GM12878 (cell line): ENCODE results near the gene MAP1LC3A. TPM values are rescaled to one million over a fixed set of nuclear protein-coding genes. Genes with fewer than 3 reads are reported as not detected.

Source experiments
- ATAC-seq: fragments of 200-7000 bp; cut with Tn5 transposase; 3 replicates; pipeline ENCODE4 v1.9.1; 2020; ENCODE audit warnings: mild to moderate bottlenecking, moderate library complexity
- BruUV-seq: library from RNA; stranded (reverse); fragments of 400-500 nt; replicated peaks from 2 replicates; lab custom pipeline; 2021; lab: Mats Ljungman, UMichigan
- CTCF ChIA-PET: fragments of 300-600 bp; sonication (Branson Sonifier 250); formaldehyde crosslinking; extraction: SDS; loops from one replicate; lab custom pipeline; 2021; ENCODE audit warnings: inconsistent platforms; lab: Yijun Ruan, JAX
- POLR2A ChIA-PET: fragments of 350-600 bp; formaldehyde crosslinking; extraction: SDS; loops from one replicate; lab custom pipeline; 2021; ENCODE audit warnings: inconsistent platforms; lab: Charles Lee
- RAD21 ChIA-PET: fragments of 300-600 bp; sonication (Branson Sonifier 250); formaldehyde crosslinking; loops from one replicate; lab custom pipeline; 2023; ENCODE audit warnings: antibody characterized with exemption; ENCODE audit not compliant: unreplicated experiment; lab: Charles Lee
- SMC1A ChIA-PET: fragments of 300-600 bp; sonication (Branson Sonifier 250); formaldehyde crosslinking; loops from one replicate; lab custom pipeline; 2023; ENCODE audit not compliant: unreplicated experiment, uncharacterized antibody; lab: Charles Lee
- DNase-seq: peaks from one replicate; pipeline ENCODE4 v3.0.0-alpha.2; 2011; ENCODE audit warnings: low read depth, low spot score
- FAIRE-seq: peaks from 3 replicates; lab custom pipeline; 2011; peaks lifted over from hg19 to GRCh38; lab: Jason Lieb, UNC
- H2AFZ ChIP-seq: 2 replicates; pipeline ENCODE4 v1.6.0; 2011; ENCODE audit warnings: low read depth, low read length, control low read depth; ENCODE audit not compliant: control insufficient read depth
- H3K27ac ChIP-seq: 2 replicates; pipeline ENCODE4 v1.5.1; 2011; ENCODE audit warnings: control low read depth; ENCODE audit not compliant: control insufficient read depth, insufficient read depth
- H3K27me3 ChIP-seq, 2 experiments: replicated peaks in 1 of 2; 2 replicates each; pipeline versions ENCODE4 v1.6.0 to v1.6.1; 2011; ENCODE audit warnings: low read length in 1 of 2; ENCODE audit not compliant: control insufficient read depth in 2 of 2, insufficient read depth in 2 of 2
- H3K36me3 ChIP-seq, 2 experiments: 2 replicates each; pipeline ENCODE4 v1.5.1; 2011; ENCODE audit warnings: low read length in 1 of 2; ENCODE audit not compliant: control insufficient read depth in 2 of 2, insufficient read depth in 2 of 2
- H3K4me1 ChIP-seq: 2 replicates; pipeline ENCODE4 v1.6.1; 2011; ENCODE audit warnings: mild to moderate bottlenecking, low read length, moderate library complexity, mixed read lengths; ENCODE audit not compliant: control insufficient read depth, insufficient read depth
- H3K4me2 ChIP-seq: 2 replicates; pipeline ENCODE4 v1.6.0; 2011; ENCODE audit warnings: control low read depth; ENCODE audit not compliant: control insufficient read depth, insufficient read depth
- H3K4me3 ChIP-seq: fragments of 200-600 bp; sonication (generic); 2 replicates; pipeline ENCODE4 v1.5.1; 2016
- H3K79me2 ChIP-seq: 2 replicates; pipeline ENCODE4 v1.6.0; 2011; ENCODE audit warnings: low read length; ENCODE audit not compliant: control insufficient read depth, insufficient read depth
- H3K9ac ChIP-seq: 2 replicates; pipeline ENCODE4 v1.8.0; 2011; ENCODE audit warnings: low read length, control low read depth, mixed read lengths; ENCODE audit not compliant: control insufficient read depth, insufficient read depth
- H3K9me3 ChIP-seq: replicated peaks from 3 replicates; pipeline ENCODE4 v1.5.1; 2011; ENCODE audit warnings: mild to moderate bottlenecking, low read length; ENCODE audit not compliant: control insufficient read depth, insufficient read depth
- H4K20me1 ChIP-seq: 2 replicates; pipeline ENCODE4 v1.6.0; 2011; ENCODE audit not compliant: control insufficient read depth, insufficient read depth
- ATF3 ChIP-seq: IDR thresholded peaks from 2 replicates; pipeline ENCODE4 v1.6.1; 2011; ENCODE audit warnings: low read depth, mild to moderate bottlenecking, low read length, moderate library complexity, borderline replicate concordance; ENCODE audit errors: extremely low read depth
- CEBPB ChIP-seq, 2 experiments: fragments of 150-350 bp in 1 of 2; IDR thresholded peaks; 2 replicates each; pipeline ENCODE4 v1.6.1; 2012 to 2014; ENCODE audit warnings: low read depth in 2 of 2, low read length in 2 of 2, borderline replicate concordance in 1 of 2, inconsistent platforms in 1 of 2
- E2F8 ChIP-seq: fragments of 450-650 bp; IDR thresholded peaks from 2 replicates; pipeline ENCODE4 v1.6.1; 2018; ENCODE audit warnings: mild to moderate bottlenecking, low read depth, moderate library complexity; ENCODE audit not compliant: partially characterized antibody
- GABPA ChIP-seq: IDR thresholded peaks from 2 replicates; pipeline ENCODE4 v1.6.1; 2014; ENCODE audit warnings: antibody characterized with exemption, low read depth, mild to moderate bottlenecking, inconsistent platforms
- HCFC1 ChIP-seq: fragments of 150-350 bp; IDR thresholded peaks from 2 replicates; pipeline ENCODE4 v1.6.1; 2014; ENCODE audit warnings: low read length
- IKZF1 ChIP-seq: fragments of 450-650 bp; conservative IDR thresholded peaks from 2 replicates; pipeline ENCODE4 v1.6.1; 2017; ENCODE audit warnings: antibody characterized with exemption, mild to moderate bottlenecking
- MYB ChIP-seq: fragments of 150-350 bp; IDR thresholded peaks from 2 replicates; pipeline ENCODE4 v1.6.1; 2014; ENCODE audit warnings: mild to moderate bottlenecking, low read depth, low read length, borderline replicate concordance
- SIX5 ChIP-seq: IDR thresholded peaks from 2 replicates; pipeline ENCODE4 v1.6.1; 2011; ENCODE audit warnings: mild to moderate bottlenecking, low read depth, low read length, moderate library complexity; ENCODE audit not compliant: severe bottlenecking
- USF1 ChIP-seq: IDR thresholded peaks from 2 replicates; pipeline ENCODE4 v1.6.1; 2011; ENCODE audit warnings: borderline replicate concordance, low read depth, mild to moderate bottlenecking, moderate library complexity, mixed read lengths, low read length; ENCODE audit not compliant: insufficient read depth; ENCODE audit errors: extremely low read length
- WRNIP1 ChIP-seq: IDR thresholded peaks from 2 replicates; pipeline ENCODE4 v1.6.1; 2011; ENCODE audit warnings: low read depth, low read length, improper control_type of control experiment, borderline replicate concordance
- YBX1 ChIP-seq: fragments of 450-650 bp; IDR thresholded peaks from 2 replicates; pipeline ENCODE4 v1.6.1; 2016; ENCODE audit warnings: antibody characterized with exemption
- ZBED1 ChIP-seq: IDR thresholded peaks from 2 replicates; pipeline ENCODE4 v1.6.1; 2016; ENCODE audit warnings: borderline replicate concordance
- ZBTB33 ChIP-seq: fragments of 450-650 bp; IDR thresholded peaks from 2 replicates; pipeline ENCODE4 v1.6.1; 2017; ENCODE audit warnings: mild to moderate bottlenecking
- ZNF274 ChIP-seq: IDR thresholded peaks from one replicate; pipeline ENCODE4 v1.8.0; 2011; ENCODE audit not compliant: insufficient read length, insufficient read depth
- WGBS: methylation state at CpG from one replicate; pipeline ENCODE4 v1.1.6; 2016; ENCODE audit warnings: low lambda C conversion rate; ENCODE audit not compliant: insufficient replicate concordance, insufficient coverage; ENCODE audit errors: missing lambda C conversion rate; 5-methylcytosine and 5-hydroxymethylcytosine counted together
- in situ Hi-C: fragments of 300-500 bp; cut with MboI; formaldehyde crosslinking; loops from 9 replicates; pipeline ENCODE4 v1.14.3; 2018; ENCODE audit warnings: mixed read lengths
- intact Hi-C: fragments of 100-400 bp; cut with micrococcal nuclease; formaldehyde crosslinking; loops from one replicate; pipeline ENCODE4 v1.14.2; 2022; ENCODE audit not compliant: unreplicated experiment
- polyA plus RNA-seq, 11 experiments: library from polyadenylated mRNA; depleted of rRNA in 4 of 11; unstranded in 6 of 11; stranded (reverse) in 5 of 11; fragments of >200 nt; fragmentation: Nextera tagmentation in 4 of 11; fragmentation: Illumina TruSeq in 1 of 11; extraction: Ambion mirVana in 4 of 11; extraction: Trizol in 1 of 11; gene quantifications; 1 replicate in 1 of 11; 2 replicates in 10 of 11; pipeline versions ENCODE4 v1.2.1 to v1.2.3, GENCODE V29; 2011 to 2016; ENCODE audit warnings: inconsistent platforms in 2 of 11, missing spikeins in 2 of 11, low read depth in 1 of 11
- total RNA-seq, 4 experiments: library from RNA; depleted of rRNA in 3 of 4; stranded (reverse); fragments of >200 nt in 3 of 4; fragmentation: Illumina TruSeq in 1 of 4; extraction: Trizol in 1 of 4; gene quantifications; 2 replicates each; pipeline versions ENCODE4 v1.2.1 to v1.2.3, GENCODE V29; 2013 to 2021

MAP1LC3A gene
- total and polyA plus RNA-seq, 10 of the 15 experiments (the other 5 are each of a cell fraction or from before 2014, with no cell fraction given) = 0.27 to 1.2 (median 0.39) TPM; not detected in 4

GRCh38 chr20:34553366-34553867 lies 5.1 kb upstream of the MAP1LC3A start:
- ATAC-seq = no peak
- ChIA-PET CTCF (no interaction called here), RAD21 (no interaction called here), POLR2A (no interaction called here), SMC1A (interaction anchor here (1.3 kb wide), 1 partner anchor 31 kb away, joined by 3 read pairs; no protein-coding TSS in a partner anchor)
- BruUV-seq = no TSS peak
- no peak overlapping the region for H3K4me3 ChIP-seq
- no peak for DNase-seq
- 73% methylated on average over 4 of the region's 4 CpGs for WGBS
- intact Hi-C loops (no loop called here), in situ Hi-C loops (no loop called here)
- no peaks in the 10 kb centered on the region for H4K20me1 ChIP-seq
- no peaks in the 10 kb centered on the region for H3K36me3 ChIP-seq
- no peaks in the 10 kb centered on the region for H3K79me2 ChIP-seq
- H3K9me3 ChIP-seq = no peaks in the 10 kb centered on the region
- no peak overlapping the region for H3K4me2 ChIP-seq
- no peak overlapping the region for H3K9ac ChIP-seq
- TF ChIP-seq E2F8 (no peak), ATF3 (no peak), SIX5 (no peak), GABPA (no peak), IKZF1 (no peak), MYB (no peak), CEBPB (IDR thresholded peaks at IDR 0.05; ENCODE audit: borderline replicate concordance in 1 of 2, low read depth in 2 of 2, low read length in 2 of 2) (no peak), WRNIP1 (no peak), YBX1 (no peak), ZNF274 (no peak), ZBED1 (no peak), USF1 (no peak), HCFC1 (no peak), ZBTB33 (no peak)
- FAIRE-seq = no peak
- no peaks in the 10 kb centered on the region for H3K4me1 ChIP-seq
- H2AFZ ChIP-seq = no peak overlapping the region
- H3K27me3 ChIP-seq = no peaks in the 10 kb centered on the region
- H3K27ac ChIP-seq = no peak overlapping the region
